Bronchial epithelial cell (primary cell): Measurements from ENCODE around the gene PLCB1. TPM values are rescaled to one million over a fixed set of nuclear protein-coding genes. Genes with fewer than 3 reads are reported as not detected.

Source experiments
- DNase-seq: peaks from one replicate; pipeline ENCODE4 v3.0.0-alpha.2; 2010; ENCODE audit warnings: low read depth
- FAIRE-seq: peaks from 2 replicates; lab custom pipeline; 2011; peaks lifted over from hg19 to GRCh38; lab: Jason Lieb, UNC
- H3K27me3 ChIP-seq: 2 replicates; pipeline ENCODE4 v1.5.1; 2011; ENCODE audit warnings: low read length; ENCODE audit not compliant: control insufficient read depth, insufficient read depth
- H3K36me3 ChIP-seq: 2 replicates; pipeline ENCODE4 v1.5.1; 2011; ENCODE audit warnings: low read length; ENCODE audit not compliant: control insufficient read depth, insufficient read depth
- H3K4me3 ChIP-seq: 2 replicates; pipeline ENCODE4 v1.5.1; 2011; ENCODE audit warnings: mild to moderate bottlenecking, low read depth, low read length, control low read depth
- CTCF ChIP-seq: IDR thresholded peaks from 2 replicates; pipeline ENCODE4 v1.5.1; 2011; ENCODE audit warnings: mild to moderate bottlenecking, moderate library complexity, low read length, control low read depth, inconsistent platforms; ENCODE audit not compliant: insufficient read depth, severe bottlenecking
- total RNA-seq: library from RNA; depleted of rRNA; stranded (reverse); fragments of >200 nt; gene quantifications from 2 replicates; pipeline ENCODE4 v1.2.1, GENCODE V29; 2014

The PLCB1 gene
- total RNA-seq, 1 donor from 2014 or later, result 1.1 TPM

GRCh38 chr20:8575114-8575513 is 443.0 kb downstream of the PLCB1 start:
- DNase-seq, result no peak
- H3K4me3 ChIP-seq, result no peak overlapping the region
- FAIRE-seq, result no peak
- H3K27me3 ChIP-seq, result no peaks in the 10 kb centered on the region
- no peak for TF ChIP-seq CTCF
- H3K36me3 ChIP-seq, result no peaks in the 10 kb centered on the region

- DNase-seq, result no peak
- Histone ChIP-seq H3K36me3 (no peaks in the 10 kb centered on the region), H3K27me3 (no peaks in the 10 kb centered on the region), H3K4me3 (no peak overlapping the region)
- no peak for TF ChIP-seq CTCF
- no peak for FAIRE-seq
These were observed 446.2 kb downstream of the PLCB1 start for GRCh38 chr20:8578161-8578865.

DNA sequence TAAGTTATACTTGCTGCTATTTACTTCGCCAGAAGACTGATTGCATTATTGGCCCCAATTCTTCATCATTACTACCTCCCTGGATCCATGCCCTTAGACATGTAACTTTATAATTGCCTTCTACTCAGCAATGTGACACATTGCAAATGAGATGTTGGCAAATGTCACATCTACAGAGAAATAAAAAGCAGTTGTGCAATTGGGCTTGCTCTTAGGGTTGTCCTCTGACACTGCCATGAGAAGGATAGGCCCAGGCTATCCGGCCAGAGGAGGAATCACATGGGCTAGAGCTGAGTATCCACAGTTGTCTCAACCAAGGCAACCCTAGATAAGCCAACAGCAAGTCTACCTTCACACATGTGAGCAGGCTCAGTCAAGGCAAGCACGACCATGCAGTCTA is 447.0 kb downstream of the PLCB1 start:
- no peak for TF ChIP-seq CTCF
- H3K36me3 ChIP-seq, result no peaks in the 10 kb centered on the region
- no peaks in the 10 kb centered on the region for H3K27me3 ChIP-seq
- DNase-seq (no peak), FAIRE-seq (no peak)
- H3K4me3 ChIP-seq, result no peak overlapping the region

GRCh38 chr20:8581446-8582183 is 449.5 kb downstream of the PLCB1 start:
- TF ChIP-seq CTCF, result no peak
- H3K4me3 ChIP-seq, result no peak overlapping the region
- no peaks in the 10 kb centered on the region for H3K36me3 ChIP-seq
- FAIRE-seq, result no peak
- H3K27me3 ChIP-seq, result no peaks in the 10 kb centered on the region
- DNase-seq, result no peak

DNA sequence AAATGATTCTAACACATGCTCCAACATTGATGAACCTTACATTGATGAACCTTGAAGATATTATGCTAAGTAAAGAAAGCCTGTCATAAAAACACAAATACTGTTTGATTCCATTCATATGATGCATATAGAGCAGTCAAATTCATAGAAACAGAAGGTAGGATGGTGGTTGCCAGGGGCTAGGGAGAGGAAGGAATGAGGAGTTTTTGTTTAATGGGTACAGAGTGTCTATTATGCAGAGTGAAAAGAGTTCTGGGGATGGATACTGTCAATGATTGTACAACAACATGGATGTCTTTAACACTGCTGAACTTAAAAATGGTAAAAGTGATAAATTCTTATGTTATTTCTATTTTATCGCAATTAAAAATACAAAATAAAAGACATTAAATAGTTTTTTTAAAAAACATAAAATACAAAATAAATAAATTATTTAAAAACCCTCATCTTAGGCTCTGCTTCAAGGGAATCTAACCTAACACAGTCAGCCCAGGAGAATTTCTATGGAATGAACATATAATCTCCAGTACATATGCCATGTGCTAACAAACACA is 451.0 kb downstream of the PLCB1 start:
- no peaks in the 10 kb centered on the region for H3K27me3 ChIP-seq
- H3K36me3 ChIP-seq, result no peaks in the 10 kb centered on the region
- no peak for TF ChIP-seq CTCF
- FAIRE-seq (no peak), DNase-seq (no peak)
- no peak overlapping the region for H3K4me3 ChIP-seq
